OCI-LY1 (cell line): Measurements from ENCODE around the gene VTI1A.

Source experiments
- H2AFZ ChIP-seq: fragments of 200-600 bp; sonication (generic), shearing (Covaris generic); 2 replicates; pipeline ENCODE4 v1.6.0; 2014; ENCODE audit warnings: antibody characterized with exemption, mild to moderate bottlenecking, low read length
- H3F3A ChIP-seq: fragments of 200-600 bp; sonication (generic), shearing (Covaris generic); 2 replicates; pipeline ENCODE4 v1.6.0; 2014; ENCODE audit warnings: mild to moderate bottlenecking, antibody characterized with exemption, low read length, moderate library complexity; ENCODE audit not compliant: insufficient read depth
- H3K27ac ChIP-seq: fragments of 200-600 bp; sonication (generic); 2 replicates; pipeline ENCODE4 v1.5.1; 2014; ENCODE audit warnings: low read length, mixed run types, mild to moderate bottlenecking, low read depth; ENCODE audit not compliant: poor library complexity, severe bottlenecking
- H3K27me3 ChIP-seq: fragments of 200-600 bp; sonication (generic); 2 replicates; pipeline ENCODE4 v1.6.0; 2014; ENCODE audit warnings: antibody characterized with exemption, mild to moderate bottlenecking, low read length, moderate library complexity; ENCODE audit not compliant: insufficient read depth
- H3K36me3 ChIP-seq: fragments of 200-600 bp; sonication (generic); 2 replicates; pipeline ENCODE4 v1.6.1; 2014; ENCODE audit warnings: mild to moderate bottlenecking, antibody characterized with exemption, low read length, moderate library complexity, mixed read lengths; ENCODE audit not compliant: insufficient read depth
- H3K4me1 ChIP-seq: fragments of 200-600 bp; sonication (generic); 2 replicates; pipeline ENCODE4 v1.5.1; 2014; ENCODE audit warnings: mild to moderate bottlenecking, low read length, moderate library complexity; ENCODE audit not compliant: insufficient read depth, severe bottlenecking
- H3K4me2 ChIP-seq: fragments of 200-600 bp; sonication (generic), shearing (Covaris generic); 2 replicates; pipeline ENCODE4 v1.6.1; 2014; ENCODE audit warnings: low read length
- H3K4me3 ChIP-seq: fragments of 200-600 bp; sonication (generic); 2 replicates; pipeline ENCODE4 v1.5.1; 2014; ENCODE audit warnings: low read length, low read depth, mild to moderate bottlenecking, mixed read lengths; ENCODE audit not compliant: poor library complexity, severe bottlenecking
- H3K79me2 ChIP-seq: fragments of 200-600 bp; shearing (Covaris generic); 2 replicates; pipeline ENCODE4 v1.6.1; 2016; ENCODE audit warnings: mixed run types, low read length, mixed read lengths; ENCODE audit not compliant: insufficient read depth
- H3K9ac ChIP-seq: fragments of 200-600 bp; sonication (generic), shearing (Covaris generic); 2 replicates; pipeline ENCODE4 v1.6.1; 2014; ENCODE audit warnings: mild to moderate bottlenecking, low read length, mixed read lengths
- H3K9me2 ChIP-seq: fragments of 200-600 bp; sonication (generic), shearing (Covaris generic); 2 replicates; pipeline ENCODE4 v1.6.1; 2014; ENCODE audit warnings: low read depth, mild to moderate bottlenecking, low read length, mixed read lengths
- H3K9me3 ChIP-seq: fragments of 200-600 bp; shearing (Covaris generic); 2 replicates; pipeline ENCODE4 v1.6.1; 2014; ENCODE audit warnings: low read length, mixed read lengths
- H4K20me1 ChIP-seq: fragments of 200-600 bp; sonication (generic), shearing (Covaris generic); 2 replicates; pipeline ENCODE4 v1.6.0; 2016; ENCODE audit warnings: mild to moderate bottlenecking, low read length; ENCODE audit not compliant: insufficient read depth
- EZH2 ChIP-seq: fragments of 200-600 bp; sonication (generic), shearing (Covaris generic); IDR thresholded peaks from 2 replicates; pipeline ENCODE4 v1.8.0; 2017; ENCODE audit warnings: borderline replicate concordance, mixed run types, mild to moderate bottlenecking, antibody characterized with exemption, low read length, moderate library complexity, mixed read lengths
- TF ChIP-seq, protein P1 (sequence below): fragments of 200-600 bp; sonication (generic), shearing (Covaris generic); IDR thresholded peaks from 2 replicates; pipeline ENCODE4 v1.5.1; 2017; ENCODE audit warnings: mild to moderate bottlenecking, antibody characterized with exemption, low read length, moderate library complexity, mixed read lengths

The VTI1A gene

GRCh38 chr10:112615269-112615668 is 168.3 kb downstream of the VTI1A start:
- Histone ChIP-seq H3K4me2 (no peak overlapping the region), H3K27ac (no peak overlapping the region), H3K4me1 (no peaks in the 10 kb centered on the region), H3K79me2 (no peaks in the 10 kb centered on the region), H2AFZ (no peak overlapping the region), H3F3A (no peaks in the 10 kb centered on the region), H3K4me3 (no peak overlapping the region), H3K36me3 (no peaks in the 10 kb centered on the region), H3K9ac (no peak overlapping the region), H3K9me3 (peaks cover 8% of the 10 kb centered on the region), H3K27me3 (no peaks in the 10 kb centered on the region), H3K9me2 (no peaks in the 10 kb centered on the region), H4K20me1 (no peaks in the 10 kb centered on the region)
- TF ChIP-seq EZH2 = no peak
- TF ChIP-seq, protein P1, sequence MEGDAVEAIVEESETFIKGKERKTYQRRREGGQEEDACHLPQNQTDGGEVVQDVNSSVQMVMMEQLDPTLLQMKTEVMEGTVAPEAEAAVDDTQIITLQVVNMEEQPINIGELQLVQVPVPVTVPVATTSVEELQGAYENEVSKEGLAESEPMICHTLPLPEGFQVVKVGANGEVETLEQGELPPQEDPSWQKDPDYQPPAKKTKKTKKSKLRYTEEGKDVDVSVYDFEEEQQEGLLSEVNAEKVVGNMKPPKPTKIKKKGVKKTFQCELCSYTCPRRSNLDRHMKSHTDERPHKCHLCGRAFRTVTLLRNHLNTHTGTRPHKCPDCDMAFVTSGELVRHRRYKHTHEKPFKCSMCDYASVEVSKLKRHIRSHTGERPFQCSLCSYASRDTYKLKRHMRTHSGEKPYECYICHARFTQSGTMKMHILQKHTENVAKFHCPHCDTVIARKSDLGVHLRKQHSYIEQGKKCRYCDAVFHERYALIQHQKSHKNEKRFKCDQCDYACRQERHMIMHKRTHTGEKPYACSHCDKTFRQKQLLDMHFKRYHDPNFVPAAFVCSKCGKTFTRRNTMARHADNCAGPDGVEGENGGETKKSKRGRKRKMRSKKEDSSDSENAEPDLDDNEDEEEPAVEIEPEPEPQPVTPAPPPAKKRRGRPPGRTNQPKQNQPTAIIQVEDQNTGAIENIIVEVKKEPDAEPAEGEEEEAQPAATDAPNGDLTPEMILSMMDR = no peak

GRCh38 chr10:112616647-112617046 is 169.6 kb downstream of the VTI1A start:
- Histone ChIP-seq H3K4me2 (no peak overlapping the region), H3K36me3 (no peaks in the 10 kb centered on the region), H3K4me3 (no peak overlapping the region), H3K9me2 (no peaks in the 10 kb centered on the region), H3K27me3 (no peaks in the 10 kb centered on the region), H3K27ac (no peak overlapping the region), H3K4me1 (no peaks in the 10 kb centered on the region), H3K9me3 (peaks cover 8% of the 10 kb centered on the region), H4K20me1 (no peaks in the 10 kb centered on the region), H2AFZ (no peak overlapping the region), H3F3A (no peaks in the 10 kb centered on the region), H3K79me2 (no peaks in the 10 kb centered on the region), H3K9ac (no peak overlapping the region)
- TF ChIP-seq EZH2 = no peak
- TF ChIP-seq, protein P1 = no peak

- H2AFZ ChIP-seq = no peak overlapping the region
- H3K27me3 ChIP-seq = no peaks in the 10 kb centered on the region
- H3F3A ChIP-seq = no peaks in the 10 kb centered on the region
- no peak overlapping the region for H3K9ac ChIP-seq
- H3K4me1 ChIP-seq = no peaks in the 10 kb centered on the region
- no peak overlapping the region for H3K27ac ChIP-seq
- H3K4me3 ChIP-seq = no peak overlapping the region
- TF ChIP-seq, protein P1 = no peak
- TF ChIP-seq EZH2 = no peak
- H3K9me3 ChIP-seq = peaks cover 8% of the 10 kb centered on the region
- H3K79me2 ChIP-seq = no peaks in the 10 kb centered on the region
- no peak overlapping the region for H3K4me2 ChIP-seq
- H3K36me3 ChIP-seq = no peaks in the 10 kb centered on the region
- H4K20me1 ChIP-seq = no peaks in the 10 kb centered on the region
- H3K9me2 ChIP-seq = no peaks in the 10 kb centered on the region
These were observed 171.8 kb downstream of the VTI1A start for GRCh38 chr10:112618814-112619213.
